Smooth muscle cell (in vitro differentiated cells): ENCODE data around the gene SPATA4. TPM values are rescaled to one million over a fixed set of nuclear protein-coding genes. Genes with fewer than 3 reads are reported as not detected.
A peak's percentile ranks its signal among the peaks of the same experiment; 100 is the strongest.

Experiments
- DNase-seq: peaks from one replicate; lab custom pipeline; 2025; ENCODE audit not compliant: unreplicated experiment; lab: John Stamatoyannopoulos, UW
- H2AFZ ChIP-seq: fragments of 200-600 bp; sonication (generic); 2 replicates; pipeline ENCODE4 v1.6.0; 2016; ENCODE audit warnings: antibody characterized with exemption, low read depth, mild to moderate bottlenecking
- H3F3A ChIP-seq: fragments of 200-600 bp; sonication (generic); 2 replicates; pipeline ENCODE4 v1.6.0; 2017; ENCODE audit warnings: antibody characterized with exemption, low read depth
- H3K27ac ChIP-seq: fragments of 200-600 bp; sonication (generic); 2 replicates; pipeline ENCODE4 v1.5.1; 2016; ENCODE audit warnings: low read depth, mild to moderate bottlenecking
- H3K27me3 ChIP-seq: fragments of 200-600 bp; sonication (generic); 2 replicates; pipeline ENCODE4 v1.6.1; 2016; ENCODE audit warnings: low read depth, mild to moderate bottlenecking
- H3K36me3 ChIP-seq: fragments of 200-600 bp; sonication (generic); 2 replicates; pipeline ENCODE4 v1.5.1; 2016; ENCODE audit warnings: low read depth
- H3K4me1 ChIP-seq: fragments of 200-600 bp; sonication (generic); 2 replicates; pipeline ENCODE4 v1.5.1; 2016; ENCODE audit warnings: low read depth
- H3K4me2 ChIP-seq: fragments of 200-600 bp; sonication (generic); 2 replicates; pipeline ENCODE4 v1.6.0; 2016; ENCODE audit warnings: mild to moderate bottlenecking
- H3K4me3 ChIP-seq: fragments of 200-600 bp; sonication (generic); 2 replicates; pipeline ENCODE4 v1.5.1; 2016; ENCODE audit warnings: mild to moderate bottlenecking
- H3K79me2 ChIP-seq: fragments of 200-600 bp; sonication (generic); 2 replicates; pipeline ENCODE4 v1.6.0; 2016; ENCODE audit warnings: low read depth, mild to moderate bottlenecking
- H3K9ac ChIP-seq: fragments of 200-600 bp; sonication (generic); 2 replicates; pipeline ENCODE4 v1.6.0; 2016; ENCODE audit warnings: low read depth
- H3K9me3 ChIP-seq: fragments of 200-600 bp; sonication (generic); replicated peaks from 2 replicates; pipeline ENCODE4 v1.5.1; 2016; ENCODE audit warnings: low read depth
- H4K20me1 ChIP-seq: fragments of 200-600 bp; sonication (generic); 2 replicates; pipeline ENCODE4 v1.6.0; 2016; ENCODE audit warnings: low read depth
- CTCF ChIP-seq: fragments of 200-600 bp; sonication (generic); IDR thresholded peaks from 2 replicates; pipeline ENCODE4 v1.5.1; 2017; ENCODE audit warnings: borderline replicate concordance, mild to moderate bottlenecking, antibody characterized with exemption; ENCODE audit not compliant: insufficient read depth, poor library complexity, severe bottlenecking
- whole genome bisulfite sequencing: methylation state at CpG from one replicate; pipeline ENCODE4 v1.1.7; 2016; ENCODE audit warnings: low lambda C conversion rate; 5-methylcytosine and 5-hydroxymethylcytosine counted together
- polyA plus RNA-seq: library from polyadenylated mRNA; unstranded; fragments of >200 nt; fragmentation: Nextera tagmentation; extraction: Ambion mirVana; gene quantifications from 2 replicates; pipeline ENCODE4 v1.2.1, GENCODE V29; 2016
- total RNA-seq: library from RNA; depleted of rRNA; stranded (reverse); fragments of >200 nt; gene quantifications from 2 replicates; pipeline ENCODE4 v1.2.3, GENCODE V29; 2014

SPATA4 gene
- total and polyA plus RNA-seq, 2 experiments from 2014 or later = not detected

- Histone ChIP-seq H3K4me2 (no peak overlapping the region), H3K4me1 (no peaks in the 10 kb centered on the region), H3K9me3 (no peaks in the 10 kb centered on the region), H4K20me1 (no peaks in the 10 kb centered on the region), H3K27me3 (no peaks in the 10 kb centered on the region), H2AFZ (no peak overlapping the region), H3K4me3 (no peak overlapping the region), H3K79me2 (no peaks in the 10 kb centered on the region), H3K27ac (peak overlapping the region; percentile 74), H3K36me3 (no peaks in the 10 kb centered on the region), H3K9ac (peak overlapping the region; percentile 58), H3F3A (no peaks in the 10 kb centered on the region)
- 72% methylated on average over 5 of the region's 5 CpGs for WGBS
- no peak for TF ChIP-seq CTCF
- no peak for DNase-seq
Measured at GRCh38 chr4:176156656-176157055, 38.7 kb downstream of the SPATA4 start.

DNA sequence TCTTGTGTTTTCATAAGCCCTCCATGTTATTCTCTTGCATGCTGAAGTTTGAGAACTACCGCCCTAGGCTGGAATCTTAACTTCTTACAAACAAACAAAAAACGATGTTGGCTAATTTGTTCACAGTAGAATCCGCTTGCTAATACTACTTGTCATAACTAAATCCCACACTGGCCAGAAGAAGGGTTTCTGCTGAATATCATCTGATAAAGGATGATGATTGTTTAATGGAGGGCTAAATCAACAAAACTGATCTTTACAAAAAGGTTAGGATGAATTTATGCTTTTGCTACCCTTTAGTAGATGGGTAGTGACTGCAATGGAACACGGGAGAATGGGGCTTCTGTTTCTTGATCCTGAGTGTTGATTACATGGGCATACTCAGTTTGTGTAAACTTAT, 42.3 kb downstream of the SPATA4 start:
- no peak for TF ChIP-seq CTCF
- H3F3A ChIP-seq = no peaks in the 10 kb centered on the region
- no peaks in the 10 kb centered on the region for H3K4me1 ChIP-seq
- no peaks in the 10 kb centered on the region for H3K27me3 ChIP-seq
- H3K27ac ChIP-seq = no peak overlapping the region
- WGBS = 40% methylated on average over 4 of the region's 4 CpGs
- H4K20me1 ChIP-seq = no peaks in the 10 kb centered on the region
- peak overlapping the region; percentile 38 for H2AFZ ChIP-seq
- H3K4me3 ChIP-seq = no peak overlapping the region
- no peaks in the 10 kb centered on the region for H3K36me3 ChIP-seq
- peak overlapping the region; percentile 2 for H3K4me2 ChIP-seq
- no peak overlapping the region for H3K9ac ChIP-seq
- no peaks in the 10 kb centered on the region for H3K9me3 ChIP-seq
- H3K79me2 ChIP-seq = no peaks in the 10 kb centered on the region
- DNase-seq = no peak

GRCh38 chr4:176150704-176151103, 44.7 kb downstream of the SPATA4 start:
- H3K27ac ChIP-seq = peak overlapping the region; percentile 43
- no peaks in the 10 kb centered on the region for H4K20me1 ChIP-seq
- peak overlapping the region; percentile 33 for H2AFZ ChIP-seq
- DNase-seq = no peak
- H3K4me2 ChIP-seq = peak overlapping the region; percentile 49
- no peaks in the 10 kb centered on the region for H3K27me3 ChIP-seq
- no peaks in the 10 kb centered on the region for H3K4me1 ChIP-seq
- H3K9me3 ChIP-seq = no peaks in the 10 kb centered on the region
- H3K79me2 ChIP-seq = no peaks in the 10 kb centered on the region
- no peak for TF ChIP-seq CTCF
- no peaks in the 10 kb centered on the region for H3K36me3 ChIP-seq
- WGBS = 85% methylated on average over 2 of the region's 2 CpGs
- no peaks in the 10 kb centered on the region for H3F3A ChIP-seq
- H3K9ac ChIP-seq = no peak overlapping the region
- H3K4me3 ChIP-seq = no peak overlapping the region

DNA sequence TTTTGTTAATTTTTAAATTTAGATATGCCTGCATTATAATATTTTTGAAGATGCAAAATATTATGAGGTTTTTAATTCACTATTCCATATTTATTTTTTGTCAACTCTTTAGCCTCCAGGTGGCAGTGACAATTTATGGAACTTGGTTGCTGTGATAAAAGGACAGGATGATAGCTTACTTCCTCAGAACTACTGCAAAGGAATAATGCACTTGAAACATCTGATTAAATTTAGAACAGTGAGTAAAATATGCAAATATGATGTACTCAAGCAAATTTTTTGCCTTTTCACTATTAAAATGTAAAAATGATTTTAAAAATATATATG, 45.1 kb downstream of the SPATA4 start:
- DNase-seq = no peak
- Histone ChIP-seq H2AFZ (peak overlapping the region; percentile 17), H3K79me2 (no peaks in the 10 kb centered on the region), H3K9ac (no peak overlapping the region), H3K4me2 (peak overlapping the region; percentile 49), H3F3A (no peaks in the 10 kb centered on the region), H4K20me1 (no peaks in the 10 kb centered on the region), H3K36me3 (no peaks in the 10 kb centered on the region), H3K4me1 (no peaks in the 10 kb centered on the region), H3K27me3 (no peaks in the 10 kb centered on the region), H3K27ac (peak overlapping the region; percentile 43), H3K9me3 (no peaks in the 10 kb centered on the region), H3K4me3 (no peak overlapping the region)
- TF ChIP-seq CTCF = peak; percentile 42
